PC-3 (cell line): ENCODE measurements around the gene CP.

Experiments used
- EZH2phosphoT487 ChIP-seq: fragments of 300-600 bp; sonication (generic); IDR thresholded peaks from 2 replicates; pipeline ENCODE4 v1.6.1; 2018; ENCODE audit warnings: mild to moderate bottlenecking, antibody characterized with exemption, low read length, borderline replicate concordance
- TF ChIP-seq, protein P1 (sequence below): fragments of 300-600 bp; sonication (generic); conservative IDR thresholded peaks from 2 replicates; pipeline ENCODE4 v1.5.1; 2017; ENCODE audit warnings: antibody characterized with exemption, low read depth, mild to moderate bottlenecking, low read length

DNA sequence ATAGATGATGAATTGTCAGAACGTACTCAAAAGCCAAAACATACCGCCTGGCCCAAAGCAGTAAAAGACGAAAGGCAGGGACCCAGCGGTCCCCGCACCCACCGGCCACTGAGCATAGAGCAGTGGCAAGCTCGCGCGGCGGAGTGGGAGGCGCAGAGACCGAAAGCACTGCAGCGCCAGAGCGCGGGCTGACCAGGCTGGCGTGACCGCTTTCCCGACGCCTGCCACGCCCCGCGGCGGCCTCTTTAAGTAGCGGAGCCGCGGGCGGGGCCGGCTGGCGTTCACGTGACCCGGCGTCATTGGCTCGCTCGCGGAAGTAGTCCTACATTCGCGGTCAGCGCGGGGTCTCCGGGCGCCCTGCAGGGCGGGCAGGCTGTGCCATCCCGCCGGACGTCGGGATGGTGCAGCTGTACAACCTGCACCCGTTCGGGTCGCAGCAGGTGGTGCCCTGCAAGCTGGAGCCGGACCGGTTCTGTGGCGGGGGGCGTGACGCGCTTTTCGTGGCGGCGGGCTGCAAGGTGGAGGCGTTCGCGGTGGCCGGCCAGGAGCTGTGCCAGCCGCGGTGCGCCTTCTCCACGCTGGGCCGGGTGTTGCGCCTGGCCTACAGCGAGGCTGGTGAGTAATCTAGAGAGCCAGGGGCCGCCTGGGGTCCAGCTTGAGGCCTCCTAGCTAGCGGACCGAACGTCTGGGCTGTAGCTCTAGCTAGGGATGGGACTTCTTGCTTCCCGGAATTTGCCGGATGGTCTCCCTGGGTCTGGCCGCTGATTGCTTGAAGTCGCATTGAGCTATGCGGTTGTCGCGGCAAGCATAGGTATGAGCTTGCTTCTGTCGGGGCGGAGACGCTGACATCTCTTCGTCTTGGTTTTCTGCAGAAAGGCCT lies 92.1 kb downstream of the CP start, which contains the start of gene HPS3:
- no peak for TF ChIP-seq EZH2phosphoT487
- TF ChIP-seq, protein P1, sequence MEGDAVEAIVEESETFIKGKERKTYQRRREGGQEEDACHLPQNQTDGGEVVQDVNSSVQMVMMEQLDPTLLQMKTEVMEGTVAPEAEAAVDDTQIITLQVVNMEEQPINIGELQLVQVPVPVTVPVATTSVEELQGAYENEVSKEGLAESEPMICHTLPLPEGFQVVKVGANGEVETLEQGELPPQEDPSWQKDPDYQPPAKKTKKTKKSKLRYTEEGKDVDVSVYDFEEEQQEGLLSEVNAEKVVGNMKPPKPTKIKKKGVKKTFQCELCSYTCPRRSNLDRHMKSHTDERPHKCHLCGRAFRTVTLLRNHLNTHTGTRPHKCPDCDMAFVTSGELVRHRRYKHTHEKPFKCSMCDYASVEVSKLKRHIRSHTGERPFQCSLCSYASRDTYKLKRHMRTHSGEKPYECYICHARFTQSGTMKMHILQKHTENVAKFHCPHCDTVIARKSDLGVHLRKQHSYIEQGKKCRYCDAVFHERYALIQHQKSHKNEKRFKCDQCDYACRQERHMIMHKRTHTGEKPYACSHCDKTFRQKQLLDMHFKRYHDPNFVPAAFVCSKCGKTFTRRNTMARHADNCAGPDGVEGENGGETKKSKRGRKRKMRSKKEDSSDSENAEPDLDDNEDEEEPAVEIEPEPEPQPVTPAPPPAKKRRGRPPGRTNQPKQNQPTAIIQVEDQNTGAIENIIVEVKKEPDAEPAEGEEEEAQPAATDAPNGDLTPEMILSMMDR, result no peak
